Neural progenitor cell (in vitro differentiated cells): ENCODE results near the gene TEK.

Experiments
- EZH2 ChIP-seq: fragments of 200-600 bp; sonication (generic); IDR thresholded peaks from 2 replicates; pipeline ENCODE4 v1.6.1; 2017; ENCODE audit warnings: antibody characterized with exemption, mild to moderate bottlenecking, moderate library complexity
- EZH2phosphoT487 ChIP-seq: fragments of 200-600 bp; sonication (generic); IDR thresholded peaks from 2 replicates; pipeline ENCODE4 v1.6.1; 2017; ENCODE audit warnings: antibody characterized with exemption
- TF ChIP-seq, protein P1 (sequence below): fragments of 200-600 bp; sonication (generic); IDR thresholded peaks from 2 replicates; pipeline ENCODE4 v1.5.1; 2017; ENCODE audit warnings: antibody characterized with exemption, mild to moderate bottlenecking

DNA sequence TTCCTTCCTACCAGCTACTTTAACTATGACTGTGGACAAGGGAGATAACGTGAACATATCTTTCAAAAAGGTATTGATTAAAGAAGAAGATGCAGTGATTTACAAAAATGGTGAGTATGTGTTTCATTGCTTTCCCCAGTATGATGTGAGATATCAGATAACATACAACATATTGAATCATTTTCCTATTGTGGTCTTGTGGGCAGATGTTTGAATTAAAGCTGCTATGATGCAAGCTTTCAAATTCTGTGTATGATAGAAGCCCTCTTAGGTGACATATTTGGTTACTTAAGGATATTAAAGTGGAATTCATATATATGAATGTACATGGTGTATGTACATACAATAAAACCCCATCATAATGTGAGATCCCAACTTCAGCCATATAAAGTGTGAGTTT, 59.5 kb downstream of the TEK start:
- TF ChIP-seq, protein P1, sequence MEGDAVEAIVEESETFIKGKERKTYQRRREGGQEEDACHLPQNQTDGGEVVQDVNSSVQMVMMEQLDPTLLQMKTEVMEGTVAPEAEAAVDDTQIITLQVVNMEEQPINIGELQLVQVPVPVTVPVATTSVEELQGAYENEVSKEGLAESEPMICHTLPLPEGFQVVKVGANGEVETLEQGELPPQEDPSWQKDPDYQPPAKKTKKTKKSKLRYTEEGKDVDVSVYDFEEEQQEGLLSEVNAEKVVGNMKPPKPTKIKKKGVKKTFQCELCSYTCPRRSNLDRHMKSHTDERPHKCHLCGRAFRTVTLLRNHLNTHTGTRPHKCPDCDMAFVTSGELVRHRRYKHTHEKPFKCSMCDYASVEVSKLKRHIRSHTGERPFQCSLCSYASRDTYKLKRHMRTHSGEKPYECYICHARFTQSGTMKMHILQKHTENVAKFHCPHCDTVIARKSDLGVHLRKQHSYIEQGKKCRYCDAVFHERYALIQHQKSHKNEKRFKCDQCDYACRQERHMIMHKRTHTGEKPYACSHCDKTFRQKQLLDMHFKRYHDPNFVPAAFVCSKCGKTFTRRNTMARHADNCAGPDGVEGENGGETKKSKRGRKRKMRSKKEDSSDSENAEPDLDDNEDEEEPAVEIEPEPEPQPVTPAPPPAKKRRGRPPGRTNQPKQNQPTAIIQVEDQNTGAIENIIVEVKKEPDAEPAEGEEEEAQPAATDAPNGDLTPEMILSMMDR, result no peak
- no peak for TF ChIP-seq EZH2
- no peak for TF ChIP-seq EZH2phosphoT487
